AG04450 (cell line): ENCODE results near the gene USP35. TPM values are rescaled to one million over a fixed set of nuclear protein-coding genes. Genes with fewer than 3 reads are reported as not detected.

Experiments used
- CTCF ChIA-PET: fragments of 300-600, 350-600 bp; formaldehyde crosslinking; extraction: SDS; loops from one replicate; lab custom pipeline; 2022; ENCODE audit warnings: antibody characterized with exemption, inconsistent platforms; lab: Charles Lee
- POLR2A ChIA-PET: fragments of 350-600 bp; formaldehyde crosslinking; extraction: SDS; loops from one replicate; lab custom pipeline; 2021; ENCODE audit warnings: antibody characterized with exemption, inconsistent platforms; lab: Yijun Ruan, JAX
- DNase-seq: peaks from one replicate; pipeline ENCODE4 v3.0.0-alpha.2; 2011; ENCODE audit warnings: low read depth, low spot score
- H3K27ac ChIP-seq: one replicate; pipeline ENCODE4 v1.5.1; 2012; ENCODE audit warnings: low read depth, low read length, control low read depth
- H3K27me3 ChIP-seq: one replicate; pipeline ENCODE4 v1.6.0; 2012; ENCODE audit warnings: low read length; ENCODE audit not compliant: control insufficient read depth, insufficient read depth
- H3K4me3 ChIP-seq: 2 replicates; pipeline ENCODE4 v1.5.1; 2011; ENCODE audit warnings: mild to moderate bottlenecking, low read depth, low read length, control low read depth
- H3K9me3 ChIP-seq: 2 replicates; pipeline ENCODE4 v1.5.1; 2012; ENCODE audit warnings: low read length; ENCODE audit not compliant: control insufficient read depth, insufficient read depth
- CTCF ChIP-seq: IDR thresholded peaks from 2 replicates; pipeline ENCODE4 v1.5.1; 2011; ENCODE audit warnings: low read depth, low read length, control low read depth, inconsistent platforms
- polyA plus RNA-seq: library from polyadenylated mRNA; depleted of rRNA; stranded (reverse); fragments of >200 nt; gene quantifications from 2 replicates; pipeline ENCODE4 v1.2.3, GENCODE V29; 2011

USP35 gene
- polyA plus RNA-seq, 1 experiment, result 5.5 TPM

DNA sequence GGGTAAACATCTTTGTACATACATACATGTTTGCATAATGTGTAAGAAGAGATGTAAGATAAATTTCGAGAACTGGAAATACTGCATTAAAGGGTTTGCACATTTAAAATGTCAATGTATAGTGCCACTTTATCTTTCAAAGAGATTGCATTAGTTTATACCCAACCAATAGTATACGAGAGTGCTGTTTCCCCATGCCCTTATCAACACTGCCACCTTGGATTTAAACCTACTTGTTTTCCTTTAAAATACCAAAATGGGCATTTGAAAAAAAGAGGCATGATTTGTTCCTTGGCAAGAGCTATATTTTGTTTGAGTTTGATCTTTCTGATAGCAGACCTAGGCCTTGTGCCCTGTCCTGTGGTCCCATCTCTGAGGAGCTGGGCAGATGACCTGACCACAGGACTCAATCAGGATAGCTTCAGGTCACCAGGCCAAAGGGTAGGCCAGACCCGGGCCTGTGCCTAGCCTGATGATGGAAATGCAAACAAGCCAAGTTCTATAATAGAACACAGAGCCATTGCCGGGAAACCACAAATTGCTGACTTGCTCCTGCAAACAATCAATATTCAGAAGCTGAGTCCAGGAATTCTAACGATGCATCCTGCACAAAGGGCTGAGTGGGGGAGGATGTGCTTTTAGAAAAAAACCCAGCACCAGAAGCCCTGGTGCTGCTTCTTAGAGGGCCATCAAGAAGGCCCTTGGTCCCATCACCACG lies 32.4 kb upstream of the USP35 start:
- H3K27ac ChIP-seq, result no peak overlapping the region
- H3K9me3 ChIP-seq, result no peaks in the 10 kb centered on the region
- CTCF ChIA-PET, result no interaction called here
- no peak overlapping the region for H3K4me3 ChIP-seq
- H3K27me3 ChIP-seq, result no peaks in the 10 kb centered on the region
- POLR2A ChIA-PET, result no interaction called here
- no peak for TF ChIP-seq CTCF
- no peak for DNase-seq

GRCh38 chr11:78158987-78159652 lies 29.6 kb upstream of the USP35 start:
- Histone ChIP-seq H3K27ac (no peak overlapping the region), H3K9me3 (no peaks in the 10 kb centered on the region), H3K27me3 (no peaks in the 10 kb centered on the region), H3K4me3 (no peak overlapping the region)
- ChIA-PET POLR2A (interaction anchor here (0.7 kb wide), 1 partner anchor 12 kb away, joined by 3 read pairs; no protein-coding TSS in a partner anchor), CTCF (interaction anchor here (1.0 kb wide), 1 partner anchor 10 kb away, joined by 8 read pairs; no protein-coding TSS in a partner anchor)
- DNase-seq, result no peak
- TF ChIP-seq CTCF, result no peak

DNA sequence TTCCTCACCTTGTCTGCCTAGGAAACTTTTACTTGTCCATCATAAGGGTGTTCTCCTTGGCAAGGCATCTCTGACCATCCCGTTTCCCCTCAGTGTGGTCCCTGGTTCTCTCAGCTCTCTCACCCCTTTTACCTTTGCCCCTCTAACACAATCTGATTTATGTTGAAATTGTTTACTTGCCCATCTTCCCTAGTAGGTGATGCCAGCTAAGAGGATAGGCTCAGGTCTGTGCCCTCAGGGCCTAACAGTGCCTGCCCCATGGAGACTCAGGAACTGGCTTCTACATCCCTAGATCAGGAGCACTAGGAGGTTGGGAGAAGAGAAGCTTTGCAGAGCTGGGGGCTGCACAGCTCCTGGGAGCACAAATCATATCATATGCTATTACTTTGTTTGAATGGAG lies 28.2 kb upstream of the USP35 start:
- Histone ChIP-seq H3K27ac (no peak overlapping the region), H3K9me3 (peaks cover 5% of the 10 kb centered on the region; the same call in 1 of the 2 replicates), H3K4me3 (no peak overlapping the region), H3K27me3 (no peaks in the 10 kb centered on the region)
- no peak for DNase-seq
- ChIA-PET CTCF (no interaction called here), POLR2A (no interaction called here)
- TF ChIP-seq CTCF, result no peak

DNA sequence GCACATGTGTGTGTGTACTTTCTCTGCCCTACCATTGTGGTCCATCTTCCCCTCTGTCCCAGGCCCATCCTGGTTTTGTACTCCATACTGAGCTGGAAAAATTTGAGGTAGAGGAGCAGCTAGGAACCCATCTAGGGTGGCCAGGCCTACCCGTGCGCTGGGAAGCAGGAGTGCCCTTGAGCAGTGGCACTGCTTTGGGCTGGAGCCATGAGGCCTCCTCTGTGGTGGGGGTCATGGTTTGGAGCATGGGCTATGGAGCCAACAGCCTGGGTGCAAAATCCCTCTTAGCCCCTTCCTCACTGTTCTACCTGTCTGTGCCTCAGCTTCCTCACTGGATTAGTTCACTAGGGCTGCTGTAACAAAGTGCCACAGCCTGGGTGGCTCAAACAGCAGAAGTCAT lies 27.4 kb upstream of the USP35 start:
- DNase-seq, result no peak
- POLR2A ChIA-PET, result no interaction called here
- H3K27ac ChIP-seq, result no peak overlapping the region
- H3K27me3 ChIP-seq, result no peaks in the 10 kb centered on the region
- no peak overlapping the region for H3K4me3 ChIP-seq
- H3K9me3 ChIP-seq, result peaks cover 5% of the 10 kb centered on the region; the same call in 1 of the 2 replicates
- no peak for TF ChIP-seq CTCF
- CTCF ChIA-PET, result interaction anchor here (1.1 kb wide), 1 partner anchor 12 kb away, joined by 4 read pairs; no protein-coding TSS in a partner anchor

- TF ChIP-seq CTCF, result no peak
- H3K27ac ChIP-seq, result no peak overlapping the region
- POLR2A ChIA-PET, result no interaction called here
- no peak for DNase-seq
- H3K4me3 ChIP-seq, result no peak overlapping the region
- CTCF ChIA-PET, result interaction anchor here (1.1 kb wide), 1 partner anchor 13 kb away, joined by 4 read pairs; no protein-coding TSS in a partner anchor
- H3K9me3 ChIP-seq, result peaks cover 5% of the 10 kb centered on the region; the same call in 1 of the 2 replicates
- H3K27me3 ChIP-seq, result no peaks in the 10 kb centered on the region
Measured at GRCh38 chr11:78161962-78162371, 26.8 kb upstream of the USP35 start.
